Measurements from ENCODE around the gene LRRN3. TPM values are rescaled to one million over a fixed set of nuclear protein-coding genes. Genes with fewer than 3 reads are reported as not detected.

LRRN3 gene
- total and polyA plus RNA-seq, 2 experiments from 2014 or later: 3.7 to 6.8 TPM

DNA sequence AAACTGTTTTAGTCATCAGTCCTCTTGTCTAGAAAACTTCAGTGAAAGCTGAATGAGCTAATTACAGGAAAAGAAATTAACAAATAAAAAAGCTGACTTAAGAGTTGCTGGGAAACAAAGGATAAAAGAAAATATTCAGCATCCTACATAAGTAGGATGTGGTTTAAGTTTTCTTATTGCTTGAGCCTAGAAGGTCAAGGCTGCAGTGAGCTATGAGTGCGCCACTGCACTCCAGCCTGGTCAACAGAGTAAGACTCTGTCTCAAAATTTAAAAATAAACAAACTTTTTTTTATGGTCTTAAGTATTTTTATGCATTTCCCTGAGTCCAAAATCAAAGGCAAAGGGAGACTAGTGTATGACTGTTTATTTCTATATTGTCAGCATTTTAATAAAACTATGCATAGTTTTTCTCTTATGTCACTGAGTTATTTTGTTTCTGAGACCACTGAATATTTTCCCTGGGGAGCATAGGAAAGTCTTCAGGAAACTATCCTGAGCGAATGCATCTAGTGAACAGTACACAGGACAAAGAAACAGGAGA is 40.0 kb upstream of the LRRN3 start:
- H3K79me2 ChIP-seq: no peaks in the 10 kb centered on the region
- H3K27ac ChIP-seq: no peak overlapping the region
- no peak overlapping the region for H3K4me2 ChIP-seq
- TF ChIP-seq EZH2phosphoT487 (IDR thresholded peaks at IDR 0.05; ENCODE audit: low read depth, severe bottlenecking, unreplicated experiment) (no peak), EZH2 (IDR thresholded peaks at IDR 0.05; ENCODE audit: borderline replicate concordance) (no peak), CTCF (IDR thresholded peaks at IDR 0.05; ENCODE audit: poor library complexity) (no peak)
- no peaks in the 10 kb centered on the region for H3K27me3 ChIP-seq
- no peaks in the 10 kb centered on the region for H3K9me2 ChIP-seq (replicated peaks; ENCODE audit: insufficient read depth)
- no peak overlapping the region for H3K4me3 ChIP-seq
- DNase-seq (ENCODE audit: low spot score): no peak
- H3K9me3 ChIP-seq (ENCODE audit: low read depth): no peaks in the 10 kb centered on the region
- H4K20me1 ChIP-seq (ENCODE audit: insufficient read depth, poor library complexity, severe bottlenecking): no peaks in the 10 kb centered on the region
- no peaks in the 10 kb centered on the region for H3K4me1 ChIP-seq (ENCODE audit: insufficient read depth)
- 83% methylated on average over 2 of the region's 2 CpGs for WGBS (ENCODE audit: low lambda C conversion rate, missing lambda C conversion rate)
- no peaks in the 10 kb centered on the region for H3K36me3 ChIP-seq (replicated peaks; ENCODE audit: insufficient read depth, low read depth)
- no peak overlapping the region for H2AFZ ChIP-seq

GRCh38 chr7:111051832-111052231 is 39.1 kb upstream of the LRRN3 start:
- no peaks in the 10 kb centered on the region for H3K9me2 ChIP-seq (replicated peaks; ENCODE audit: insufficient read depth)
- H2AFZ ChIP-seq: no peak overlapping the region
- no peaks in the 10 kb centered on the region for H3K36me3 ChIP-seq (replicated peaks; ENCODE audit: insufficient read depth, low read depth)
- H3K27ac ChIP-seq: no peak overlapping the region
- no peak overlapping the region for H3K4me3 ChIP-seq
- DNase-seq (ENCODE audit: low spot score): no peak
- WGBS (ENCODE audit: low lambda C conversion rate, missing lambda C conversion rate): 95% methylated on average over 1 of the region's 1 CpG
- H3K9me3 ChIP-seq (ENCODE audit: low read depth): no peaks in the 10 kb centered on the region
- no peaks in the 10 kb centered on the region for H3K79me2 ChIP-seq
- H3K4me2 ChIP-seq: no peak overlapping the region
- no peak for TF ChIP-seq CTCF (IDR thresholded peaks at IDR 0.05; ENCODE audit: poor library complexity)
- TF ChIP-seq EZH2 (IDR thresholded peaks at IDR 0.05; ENCODE audit: borderline replicate concordance): no peak
- TF ChIP-seq EZH2phosphoT487 (IDR thresholded peaks at IDR 0.05; ENCODE audit: low read depth, severe bottlenecking, unreplicated experiment): no peak
- no peaks in the 10 kb centered on the region for H4K20me1 ChIP-seq (ENCODE audit: insufficient read depth, poor library complexity, severe bottlenecking)
- H3K27me3 ChIP-seq: no peaks in the 10 kb centered on the region
- no peaks in the 10 kb centered on the region for H3K4me1 ChIP-seq (ENCODE audit: insufficient read depth)

GRCh38 chr7:111053035-111053434 is 37.9 kb upstream of the LRRN3 start:
- H3K9me3 ChIP-seq (ENCODE audit: low read depth): no peaks in the 10 kb centered on the region
- TF ChIP-seq CTCF (IDR thresholded peaks at IDR 0.05; ENCODE audit: poor library complexity): no peak
- TF ChIP-seq EZH2phosphoT487 (IDR thresholded peaks at IDR 0.05; ENCODE audit: low read depth, severe bottlenecking, unreplicated experiment): no peak
- no peak for TF ChIP-seq EZH2 (IDR thresholded peaks at IDR 0.05; ENCODE audit: borderline replicate concordance)
- H4K20me1 ChIP-seq (ENCODE audit: insufficient read depth, poor library complexity, severe bottlenecking): no peaks in the 10 kb centered on the region
- H3K36me3 ChIP-seq (replicated peaks; ENCODE audit: insufficient read depth, low read depth): no peaks in the 10 kb centered on the region
- H3K27ac ChIP-seq: no peak overlapping the region
- H3K27me3 ChIP-seq: no peaks in the 10 kb centered on the region
- H2AFZ ChIP-seq: no peak overlapping the region
- DNase-seq (ENCODE audit: low spot score): no peak
- no peaks in the 10 kb centered on the region for H3K9me2 ChIP-seq (replicated peaks; ENCODE audit: insufficient read depth)
- WGBS (ENCODE audit: low lambda C conversion rate, missing lambda C conversion rate): 96% methylated on average over 2 of the region's 2 CpGs
- H3K79me2 ChIP-seq: no peaks in the 10 kb centered on the region
- no peaks in the 10 kb centered on the region for H3K4me1 ChIP-seq (ENCODE audit: insufficient read depth)
- H3K4me2 ChIP-seq: no peak overlapping the region
- H3K4me3 ChIP-seq: no peak overlapping the region

- Histone ChIP-seq H3K9me2 (replicated peaks; ENCODE audit: insufficient read depth) (no peaks in the 10 kb centered on the region), H4K20me1 (ENCODE audit: insufficient read depth, poor library complexity, severe bottlenecking) (no peaks in the 10 kb centered on the region), H3K27me3 (no peaks in the 10 kb centered on the region), H3K9me3 (ENCODE audit: low read depth) (no peaks in the 10 kb centered on the region), H3K36me3 (replicated peaks; ENCODE audit: insufficient read depth, low read depth) (no peaks in the 10 kb centered on the region), H3K4me2 (no peak overlapping the region), H3K27ac (no peak overlapping the region), H2AFZ (no peak overlapping the region), H3K79me2 (no peaks in the 10 kb centered on the region), H3K4me3 (no peak overlapping the region), H3K4me1 (ENCODE audit: insufficient read depth) (no peaks in the 10 kb centered on the region)
- TF ChIP-seq EZH2 (IDR thresholded peaks at IDR 0.05; ENCODE audit: borderline replicate concordance) (no peak), CTCF (IDR thresholded peaks at IDR 0.05; ENCODE audit: poor library complexity) (no peak), EZH2phosphoT487 (IDR thresholded peaks at IDR 0.05; ENCODE audit: low read depth, severe bottlenecking, unreplicated experiment) (no peak)
- no peak for DNase-seq (ENCODE audit: low spot score)
- 87% methylated on average over 2 of the region's 2 CpGs for WGBS (ENCODE audit: low lambda C conversion rate, missing lambda C conversion rate)
Measured at GRCh38 chr7:111056371-111056770, 34.6 kb upstream of the LRRN3 start.

Data from hepatocyte (in vitro differentiated cells).